IPS-11a (cell line): ENCODE results near the gene SEZ6L.

ENCODE experiments used
- H3K4me3 ChIP-seq: one replicate; pipeline ENCODE4 v1.5.1; 2013; ENCODE audit warnings: low read depth, low read length, control low read depth

Gene SEZ6L

GRCh38 chr22:26239581-26239980 is 70.3 kb downstream of the SEZ6L start:
- H3K4me3 ChIP-seq = no peak overlapping the region

- no peak overlapping the region for H3K4me3 ChIP-seq
Measured at GRCh38 chr22:26241361-26241760, 72.1 kb downstream of the SEZ6L start.

GRCh38 chr22:26245001-26245400 is 75.7 kb downstream of the SEZ6L start:
- H3K4me3 ChIP-seq = no peak overlapping the region

GRCh38 chr22:26246552-26246951 is 77.3 kb downstream of the SEZ6L start:
- H3K4me3 ChIP-seq = no peak overlapping the region

- no peak overlapping the region for H3K4me3 ChIP-seq
Measured at GRCh38 chr22:26251869-26252268, 82.6 kb downstream of the SEZ6L start.

- no peak overlapping the region for H3K4me3 ChIP-seq
Measured at GRCh38 chr22:26259510-26259909, 90.2 kb downstream of the SEZ6L start.

- no peak overlapping the region for H3K4me3 ChIP-seq
Measured at GRCh38 chr22:26264162-26264561, 94.9 kb downstream of the SEZ6L start.

GRCh38 chr22:26265281-26265680 is 96.0 kb downstream of the SEZ6L start:
- no peak overlapping the region for H3K4me3 ChIP-seq

- no peak overlapping the region for H3K4me3 ChIP-seq
Measured at GRCh38 chr22:26265909-26266308, 96.6 kb downstream of the SEZ6L start.

- H3K4me3 ChIP-seq = no peak overlapping the region
Measured at GRCh38 chr22:26267856-26268255, 98.6 kb downstream of the SEZ6L start.

- H3K4me3 ChIP-seq = no peak overlapping the region
Measured at GRCh38 chr22:26269572-26269971, 100.3 kb downstream of the SEZ6L start.

- H3K4me3 ChIP-seq = no peak overlapping the region
Measured at GRCh38 chr22:26271427-26271826, 102.2 kb downstream of the SEZ6L start.

GRCh38 chr22:26273011-26273675 is 103.9 kb downstream of the SEZ6L start:
- no peak overlapping the region for H3K4me3 ChIP-seq

- H3K4me3 ChIP-seq = no peak overlapping the region
Measured at GRCh38 chr22:26276529-26277160, 107.4 kb downstream of the SEZ6L start.

GRCh38 chr22:26281941-26282340 is 112.7 kb downstream of the SEZ6L start:
- H3K4me3 ChIP-seq = no peak overlapping the region

GRCh38 chr22:26283330-26283729 is 114.1 kb downstream of the SEZ6L start:
- H3K4me3 ChIP-seq = no peak overlapping the region

- no peak overlapping the region for H3K4me3 ChIP-seq
Measured at GRCh38 chr22:26285632-26286031, 116.4 kb downstream of the SEZ6L start.

- no peak overlapping the region for H3K4me3 ChIP-seq
Measured at GRCh38 chr22:26286091-26286820, 117.0 kb downstream of the SEZ6L start.

GRCh38 chr22:26287382-26288225 is 118.3 kb downstream of the SEZ6L start:
- H3K4me3 ChIP-seq = no peak overlapping the region

GRCh38 chr22:26289611-26290101 is 120.4 kb downstream of the SEZ6L start:
- no peak overlapping the region for H3K4me3 ChIP-seq
